SK-N-SH (cell line): Measurements from ENCODE around the gene SETBP1.

Source experiments
- GATA2 ChIP-seq: sonication (generic); formaldehyde crosslinking; IDR thresholded peaks from 2 replicates; pipeline ENCODE4 v1.5.0; 2020; ENCODE audit warnings: mild to moderate bottlenecking, missing genetic modification reagents
- NRF1 ChIP-seq: IDR thresholded peaks from 2 replicates; pipeline ENCODE4 v1.6.1; 2012; ENCODE audit warnings: low read depth, mild to moderate bottlenecking, low read length
- TAF1 ChIP-seq: IDR thresholded peaks from 2 replicates; pipeline ENCODE4 v1.6.1; 2012; ENCODE audit warnings: low read depth, mild to moderate bottlenecking, low read length, moderate library complexity, borderline replicate concordance
- TEAD4 ChIP-seq: IDR thresholded peaks from 2 replicates; pipeline ENCODE4 v1.4.0; 2012; ENCODE audit warnings: mild to moderate bottlenecking, borderline replicate concordance; ENCODE audit not compliant: insufficient read depth
- TF ChIP-seq, protein P1 (sequence below): IDR thresholded peaks from 2 replicates; pipeline ENCODE4 v1.4.0; 2012; ENCODE audit warnings: low read depth
- TF ChIP-seq, protein P2 (sequence below): fragments of 200-600 bp; sonication (generic); IDR thresholded peaks from 2 replicates; pipeline ENCODE4 v1.6.1; 2017; ENCODE audit warnings: antibody characterized with exemption, mild to moderate bottlenecking, moderate library complexity
- TF ChIP-seq, protein P3 (sequence below): IDR thresholded peaks from 2 replicates; pipeline ENCODE4 v1.4.0; 2012; ENCODE audit warnings: low read depth, borderline replicate concordance
- TF ChIP-seq, protein P4 (sequence below): IDR thresholded peaks from 2 replicates; pipeline ENCODE4; 2012
- TF ChIP-seq, protein P5 (sequence below): IDR thresholded peaks from 2 replicates; pipeline ENCODE4 v1.6.1; 2012; ENCODE audit warnings: mild to moderate bottlenecking, low read depth, low read length, moderate library complexity

DNA sequence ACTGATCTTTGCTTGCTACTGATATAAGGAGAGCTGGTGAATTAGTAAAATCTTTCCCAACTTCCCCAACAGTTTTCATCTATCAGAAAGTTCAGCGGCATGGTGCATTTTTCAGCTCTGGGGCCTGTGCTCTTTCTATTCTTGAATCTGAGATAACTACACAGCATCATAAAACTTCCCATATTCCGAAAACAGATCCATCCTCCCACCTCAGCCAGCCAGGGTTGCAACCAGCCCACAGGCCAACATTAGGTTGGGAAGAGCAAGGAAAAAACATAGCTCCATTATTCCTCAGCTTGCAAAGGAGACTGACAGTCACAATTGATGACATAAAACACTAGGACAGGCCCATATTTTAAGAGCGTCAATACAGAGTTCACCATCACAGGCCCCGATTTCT, 297.2 kb downstream of the SETBP1 start:
- TF ChIP-seq, protein P1, sequence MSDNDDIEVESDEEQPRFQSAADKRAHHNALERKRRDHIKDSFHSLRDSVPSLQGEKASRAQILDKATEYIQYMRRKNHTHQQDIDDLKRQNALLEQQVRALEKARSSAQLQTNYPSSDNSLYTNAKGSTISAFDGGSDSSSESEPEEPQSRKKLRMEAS = no peak
- TF ChIP-seq, protein P2, sequence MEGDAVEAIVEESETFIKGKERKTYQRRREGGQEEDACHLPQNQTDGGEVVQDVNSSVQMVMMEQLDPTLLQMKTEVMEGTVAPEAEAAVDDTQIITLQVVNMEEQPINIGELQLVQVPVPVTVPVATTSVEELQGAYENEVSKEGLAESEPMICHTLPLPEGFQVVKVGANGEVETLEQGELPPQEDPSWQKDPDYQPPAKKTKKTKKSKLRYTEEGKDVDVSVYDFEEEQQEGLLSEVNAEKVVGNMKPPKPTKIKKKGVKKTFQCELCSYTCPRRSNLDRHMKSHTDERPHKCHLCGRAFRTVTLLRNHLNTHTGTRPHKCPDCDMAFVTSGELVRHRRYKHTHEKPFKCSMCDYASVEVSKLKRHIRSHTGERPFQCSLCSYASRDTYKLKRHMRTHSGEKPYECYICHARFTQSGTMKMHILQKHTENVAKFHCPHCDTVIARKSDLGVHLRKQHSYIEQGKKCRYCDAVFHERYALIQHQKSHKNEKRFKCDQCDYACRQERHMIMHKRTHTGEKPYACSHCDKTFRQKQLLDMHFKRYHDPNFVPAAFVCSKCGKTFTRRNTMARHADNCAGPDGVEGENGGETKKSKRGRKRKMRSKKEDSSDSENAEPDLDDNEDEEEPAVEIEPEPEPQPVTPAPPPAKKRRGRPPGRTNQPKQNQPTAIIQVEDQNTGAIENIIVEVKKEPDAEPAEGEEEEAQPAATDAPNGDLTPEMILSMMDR = no peak
- TF ChIP-seq, protein P3, sequence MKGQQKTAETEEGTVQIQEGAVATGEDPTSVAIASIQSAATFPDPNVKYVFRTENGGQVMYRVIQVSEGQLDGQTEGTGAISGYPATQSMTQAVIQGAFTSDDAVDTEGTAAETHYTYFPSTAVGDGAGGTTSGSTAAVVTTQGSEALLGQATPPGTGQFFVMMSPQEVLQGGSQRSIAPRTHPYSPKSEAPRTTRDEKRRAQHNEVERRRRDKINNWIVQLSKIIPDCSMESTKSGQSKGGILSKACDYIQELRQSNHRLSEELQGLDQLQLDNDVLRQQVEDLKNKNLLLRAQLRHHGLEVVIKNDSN = no peak
- TF ChIP-seq, protein P4, sequence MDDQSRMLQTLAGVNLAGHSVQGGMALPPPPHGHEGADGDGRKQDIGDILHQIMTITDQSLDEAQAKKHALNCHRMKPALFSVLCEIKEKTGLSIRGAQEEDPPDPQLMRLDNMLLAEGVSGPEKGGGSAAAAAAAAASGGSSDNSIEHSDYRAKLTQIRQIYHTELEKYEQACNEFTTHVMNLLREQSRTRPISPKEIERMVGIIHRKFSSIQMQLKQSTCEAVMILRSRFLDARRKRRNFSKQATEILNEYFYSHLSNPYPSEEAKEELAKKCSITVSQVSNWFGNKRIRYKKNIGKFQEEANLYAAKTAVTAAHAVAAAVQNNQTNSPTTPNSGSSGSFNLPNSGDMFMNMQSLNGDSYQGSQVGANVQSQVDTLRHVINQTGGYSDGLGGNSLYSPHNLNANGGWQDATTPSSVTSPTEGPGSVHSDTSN = no peak
- TF ChIP-seq NRF1 (no peak), TAF1 (no peak), GATA2 (CRISPR knock-in tag) (no peak), TEAD4 (no peak)
- TF ChIP-seq, protein P5, sequence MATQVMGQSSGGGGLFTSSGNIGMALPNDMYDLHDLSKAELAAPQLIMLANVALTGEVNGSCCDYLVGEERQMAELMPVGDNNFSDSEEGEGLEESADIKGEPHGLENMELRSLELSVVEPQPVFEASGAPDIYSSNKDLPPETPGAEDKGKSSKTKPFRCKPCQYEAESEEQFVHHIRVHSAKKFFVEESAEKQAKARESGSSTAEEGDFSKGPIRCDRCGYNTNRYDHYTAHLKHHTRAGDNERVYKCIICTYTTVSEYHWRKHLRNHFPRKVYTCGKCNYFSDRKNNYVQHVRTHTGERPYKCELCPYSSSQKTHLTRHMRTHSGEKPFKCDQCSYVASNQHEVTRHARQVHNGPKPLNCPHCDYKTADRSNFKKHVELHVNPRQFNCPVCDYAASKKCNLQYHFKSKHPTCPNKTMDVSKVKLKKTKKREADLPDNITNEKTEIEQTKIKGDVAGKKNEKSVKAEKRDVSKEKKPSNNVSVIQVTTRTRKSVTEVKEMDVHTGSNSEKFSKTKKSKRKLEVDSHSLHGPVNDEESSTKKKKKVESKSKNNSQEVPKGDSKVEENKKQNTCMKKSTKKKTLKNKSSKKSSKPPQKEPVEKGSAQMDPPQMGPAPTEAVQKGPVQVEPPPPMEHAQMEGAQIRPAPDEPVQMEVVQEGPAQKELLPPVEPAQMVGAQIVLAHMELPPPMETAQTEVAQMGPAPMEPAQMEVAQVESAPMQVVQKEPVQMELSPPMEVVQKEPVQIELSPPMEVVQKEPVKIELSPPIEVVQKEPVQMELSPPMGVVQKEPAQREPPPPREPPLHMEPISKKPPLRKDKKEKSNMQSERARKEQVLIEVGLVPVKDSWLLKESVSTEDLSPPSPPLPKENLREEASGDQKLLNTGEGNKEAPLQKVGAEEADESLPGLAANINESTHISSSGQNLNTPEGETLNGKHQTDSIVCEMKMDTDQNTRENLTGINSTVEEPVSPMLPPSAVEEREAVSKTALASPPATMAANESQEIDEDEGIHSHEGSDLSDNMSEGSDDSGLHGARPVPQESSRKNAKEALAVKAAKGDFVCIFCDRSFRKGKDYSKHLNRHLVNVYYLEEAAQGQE = no peak
